ENCODE measurements around the gene CDK5RAP1. TPM values are rescaled to one million over a fixed set of nuclear protein-coding genes. Genes with fewer than 3 reads are reported as not detected.
"Not testable (repeated sequence)": the region's sequence is repeated elsewhere in the genome, so short reads cannot be mapped to it uniquely, and the experiment has no call there.

The CDK5RAP1 gene
- total and polyA plus RNA-seq, 8 donors = 12.0 to 38.7 (median 19.6) TPM

DNA sequence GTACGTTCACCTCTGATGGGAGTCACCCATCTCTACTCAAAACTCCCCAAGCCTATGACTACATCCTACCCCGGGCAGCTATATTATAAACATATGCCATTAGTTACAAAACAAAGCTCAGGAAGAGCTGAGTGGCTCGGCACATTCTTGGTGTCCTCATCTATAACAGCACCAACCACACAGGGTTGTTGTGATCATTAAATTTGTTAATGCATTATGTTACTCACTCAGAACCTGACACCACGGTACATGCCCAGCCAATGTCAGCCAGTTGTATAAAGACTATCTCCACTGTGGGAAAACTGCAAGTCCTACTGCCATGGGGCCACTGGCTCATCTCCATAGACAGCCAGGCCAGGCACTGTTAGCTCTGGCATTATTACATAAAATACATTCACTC is 7.7 kb downstream of the CDK5RAP1 start:
- Histone ChIP-seq H3K4me3 (no peak overlapping the region), H3K27me3 (no peaks in the 10 kb centered on the region), H3K27ac (no peak overlapping the region), H3K4me1 (peaks cover 0 to 22% (median 2%) of the 10 kb centered on the region in 4 donors), H3K36me3 (peaks cover 21 to 95% (median 83%) of the 10 kb centered on the region in 4 donors), H3K9me3 (no peaks in the 10 kb centered on the region)
- WGBS, 5 donors = 84 to 95% (median 91%) methylated on average over 4 of the region's 4 CpGs
- intact Hi-C loops (cut with DNase I; ENCODE audit: low total_unique reads) = no loop called here
- no peak for TF ChIP-seq POLR2A (IDR thresholded peaks at IDR 0.05)
- TF ChIP-seq, protein P1, sequence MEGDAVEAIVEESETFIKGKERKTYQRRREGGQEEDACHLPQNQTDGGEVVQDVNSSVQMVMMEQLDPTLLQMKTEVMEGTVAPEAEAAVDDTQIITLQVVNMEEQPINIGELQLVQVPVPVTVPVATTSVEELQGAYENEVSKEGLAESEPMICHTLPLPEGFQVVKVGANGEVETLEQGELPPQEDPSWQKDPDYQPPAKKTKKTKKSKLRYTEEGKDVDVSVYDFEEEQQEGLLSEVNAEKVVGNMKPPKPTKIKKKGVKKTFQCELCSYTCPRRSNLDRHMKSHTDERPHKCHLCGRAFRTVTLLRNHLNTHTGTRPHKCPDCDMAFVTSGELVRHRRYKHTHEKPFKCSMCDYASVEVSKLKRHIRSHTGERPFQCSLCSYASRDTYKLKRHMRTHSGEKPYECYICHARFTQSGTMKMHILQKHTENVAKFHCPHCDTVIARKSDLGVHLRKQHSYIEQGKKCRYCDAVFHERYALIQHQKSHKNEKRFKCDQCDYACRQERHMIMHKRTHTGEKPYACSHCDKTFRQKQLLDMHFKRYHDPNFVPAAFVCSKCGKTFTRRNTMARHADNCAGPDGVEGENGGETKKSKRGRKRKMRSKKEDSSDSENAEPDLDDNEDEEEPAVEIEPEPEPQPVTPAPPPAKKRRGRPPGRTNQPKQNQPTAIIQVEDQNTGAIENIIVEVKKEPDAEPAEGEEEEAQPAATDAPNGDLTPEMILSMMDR (IDR thresholded peaks at IDR 0.05) = no peak
- no peak for TF ChIP-seq POLR2AphosphoS5 (IDR thresholded peaks at IDR 0.05)
- TF ChIP-seq EP300 (IDR thresholded peaks at IDR 0.05) = no peak
- DNase-seq = no peak

DNA sequence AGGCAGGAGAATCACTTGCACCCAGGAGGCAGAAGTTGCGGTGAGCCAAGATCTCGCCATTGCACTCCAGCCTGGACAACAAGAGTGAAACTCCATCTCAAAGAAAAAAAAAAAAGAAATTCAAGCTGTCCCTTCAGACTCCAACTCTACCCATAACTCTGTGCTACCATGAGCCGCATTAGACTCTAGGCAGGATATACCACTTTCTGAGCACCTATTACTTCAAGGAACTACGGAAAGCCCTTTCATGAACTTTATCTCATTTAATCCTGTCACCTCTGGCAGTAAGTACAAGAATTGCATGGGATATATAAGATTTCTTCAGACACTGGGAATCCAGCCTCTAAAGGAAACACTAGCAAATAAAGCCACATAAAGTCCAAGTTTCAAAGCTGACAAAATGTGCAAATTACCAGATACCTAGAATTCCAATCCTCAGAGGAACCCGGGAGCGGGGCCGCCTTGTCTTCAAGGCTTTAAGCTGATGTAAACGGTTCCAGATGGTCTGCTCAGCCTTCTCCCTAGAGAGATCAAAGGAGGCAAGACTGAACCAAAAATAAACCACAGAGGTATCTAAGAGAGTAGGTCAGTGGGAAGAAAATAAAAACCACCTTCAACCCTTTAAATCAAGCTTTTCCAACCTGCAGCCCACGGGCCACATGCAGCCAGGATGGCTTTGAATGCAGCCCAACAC is 9.4 kb downstream of the CDK5RAP1 start:
- Histone ChIP-seq H3K4me3 (no peak overlapping the region), H3K36me3 (peaks cover 24 to 99% (median 95%) of the 10 kb centered on the region in 4 donors), H3K4me1 (peaks cover 0 to 5% (median 0%) of the 10 kb centered on the region in 4 donors), H3K9me3 (no peaks in the 10 kb centered on the region), H3K27ac (no peak overlapping the region), H3K27me3 (no peaks in the 10 kb centered on the region)
- WGBS, 5 donors = 73 to 90% (median 82%) methylated on average over 9 of the region's 9 CpGs
- intact Hi-C loops (cut with DNase I; ENCODE audit: low total_unique reads) = no loop called here
- no peak for TF ChIP-seq POLR2AphosphoS5 (IDR thresholded peaks at IDR 0.05)
- TF ChIP-seq, protein P1 (IDR thresholded peaks at IDR 0.05) = no peak
- no peak for TF ChIP-seq POLR2A (IDR thresholded peaks at IDR 0.05)
- no peak for TF ChIP-seq EP300 (IDR thresholded peaks at IDR 0.05)
- DNase-seq = no peak

DNA sequence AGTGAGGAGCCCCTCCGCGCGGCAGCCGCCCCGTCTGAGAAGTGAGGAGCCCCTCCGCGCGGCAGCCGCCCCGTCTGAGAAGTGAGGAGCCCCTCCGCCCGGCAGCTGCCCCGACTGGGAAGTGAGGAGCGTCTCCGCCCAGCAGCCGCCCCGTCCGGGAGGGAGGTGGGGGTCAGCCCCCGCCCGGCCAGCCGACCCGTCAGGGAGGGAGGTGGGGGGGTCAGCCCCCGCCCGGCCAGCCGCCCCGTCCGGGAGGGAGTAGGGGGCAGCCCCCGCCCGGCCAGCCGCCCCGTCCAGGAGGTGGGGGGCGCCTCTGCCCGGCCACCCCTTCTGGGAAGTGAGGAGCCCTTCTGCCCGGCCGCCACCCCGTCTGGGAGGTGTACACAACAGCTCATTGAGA is 12.0 kb downstream of the CDK5RAP1 start:
- H3K4me3 ChIP-seq; DNase-seq; H3K27me3 ChIP-seq; H3K27ac ChIP-seq; H3K9me3 ChIP-seq; intact Hi-C loops (cut with DNase I; ENCODE audit: low total_unique reads); H3K4me1 ChIP-seq: not testable (repeated sequence)
- WGBS, 5 donors = 91 to 98% (median 96%) methylated on average over 10 to 36 of the region's 36 CpGs
- peaks cover 34 to 99% (median 95%) of the 10 kb centered on the region in 4 donors for H3K36me3 ChIP-seq

DNA sequence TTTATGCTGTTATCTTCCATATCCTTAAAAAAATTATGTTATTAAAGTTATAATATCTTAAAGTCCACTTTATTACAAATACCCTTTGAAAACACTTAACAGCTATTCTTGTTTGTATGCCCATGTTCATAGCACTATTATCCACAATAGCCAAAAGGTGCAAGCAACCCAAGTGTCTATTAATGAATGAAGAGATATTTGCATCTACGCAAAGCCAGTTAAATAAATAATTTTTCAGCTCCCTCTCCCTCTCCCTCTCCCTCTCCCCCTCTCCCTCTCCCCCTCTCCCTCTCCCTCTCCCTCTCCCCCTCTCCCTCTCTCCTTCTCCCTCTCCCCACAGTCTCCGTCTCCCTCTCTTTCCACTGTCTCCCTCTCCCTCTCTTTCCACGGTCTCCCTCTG is 13.1 kb downstream of the CDK5RAP1 start:
- H3K4me1 ChIP-seq = no peaks in the 10 kb centered on the region
- H3K27me3 ChIP-seq = no peaks in the 10 kb centered on the region
- no peak overlapping the region for H3K27ac ChIP-seq
- H3K9me3 ChIP-seq = no peaks in the 10 kb centered on the region
- no peak for DNase-seq
- H3K4me3 ChIP-seq = no peak overlapping the region
- intact Hi-C loops (cut with DNase I; ENCODE audit: low total_unique reads) = no loop called here
- TF ChIP-seq, protein P1 (IDR thresholded peaks at IDR 0.05) = no peak
- TF ChIP-seq EP300 (IDR thresholded peaks at IDR 0.05) (no peak), POLR2A (IDR thresholded peaks at IDR 0.05) (no peak), POLR2AphosphoS5 (IDR thresholded peaks at IDR 0.05) (no peak)
- peaks cover 38 to 98% (median 92%) of the 10 kb centered on the region in 4 donors for H3K36me3 ChIP-seq
- 93 to 100% (median 95%) methylated on average over 1 to 3 of the region's 3 CpGs for WGBS, 5 donors

DNA sequence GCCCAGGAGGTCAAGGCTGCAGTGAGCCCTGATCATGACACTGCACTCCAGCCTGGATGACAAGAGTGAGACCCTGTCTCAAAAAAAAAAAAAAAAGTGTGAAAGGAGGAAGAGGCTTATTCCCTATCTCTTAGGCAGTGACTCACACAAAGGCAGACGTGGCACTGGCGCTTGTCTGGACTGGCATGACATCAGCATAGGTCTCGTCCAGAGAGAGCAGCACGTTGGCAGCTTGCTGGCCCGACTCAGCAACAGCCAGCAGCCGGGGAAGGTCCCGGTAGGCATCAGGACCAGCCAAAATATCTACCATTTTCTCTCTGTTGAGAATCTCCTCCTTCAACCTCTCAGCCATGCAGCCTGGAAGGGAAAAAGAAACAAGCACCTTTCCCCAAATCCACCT is 14.1 kb downstream of the CDK5RAP1 start:
- no peak overlapping the region for H3K4me3 ChIP-seq
- H3K27me3 ChIP-seq = no peaks in the 10 kb centered on the region
- no peaks in the 10 kb centered on the region for H3K4me1 ChIP-seq
- DNase-seq = no peak
- TF ChIP-seq, protein P1 (IDR thresholded peaks at IDR 0.05) = no peak
- TF ChIP-seq POLR2A (IDR thresholded peaks at IDR 0.05) = no peak
- no peak for TF ChIP-seq POLR2AphosphoS5 (IDR thresholded peaks at IDR 0.05)
- no peak for TF ChIP-seq EP300 (IDR thresholded peaks at IDR 0.05)
- peaks cover 44 to 98% (median 92%) of the 10 kb centered on the region in 4 donors for H3K36me3 ChIP-seq
- H3K27ac ChIP-seq = no peak overlapping the region
- H3K9me3 ChIP-seq = no peaks in the 10 kb centered on the region
- 69 to 88% (median 81%) methylated on average over 7 of the region's 7 CpGs for WGBS, 5 donors
- intact Hi-C loops (cut with DNase I; ENCODE audit: low total_unique reads) = no loop called here
